Measurements from ENCODE around the gene DBNDD1.

- TF ChIP-seq POLR2AphosphoS5 (IDR thresholded peaks at IDR 0.05; ENCODE audit: borderline replicate concordance, low read depth, low read length) (no peak), EZH2 (IDR thresholded peaks at IDR 0.05) (no peak), FOXP2 (optimal IDR thresholded peaks at IDR 0.05; ENCODE audit: control extremely low read depth, extremely low read length, insufficient read depth) (no peak)
These were observed 29.6 kb upstream of the DBNDD1 start for GRCh38 chr16:90048737-90049330.
